SKM-1 (cell line): ENCODE measurements around the gene SPATA6L.

Source experiments
- DNase-seq: peaks from one replicate; lab custom pipeline; 2025; ENCODE audit not compliant: unreplicated experiment; lab: John Stamatoyannopoulos, UW

Gene SPATA6L

GRCh38 chr9:4553951-4554381 lies 112.3 kb downstream of the SPATA6L start:
- DNase-seq = no peak

DNA sequence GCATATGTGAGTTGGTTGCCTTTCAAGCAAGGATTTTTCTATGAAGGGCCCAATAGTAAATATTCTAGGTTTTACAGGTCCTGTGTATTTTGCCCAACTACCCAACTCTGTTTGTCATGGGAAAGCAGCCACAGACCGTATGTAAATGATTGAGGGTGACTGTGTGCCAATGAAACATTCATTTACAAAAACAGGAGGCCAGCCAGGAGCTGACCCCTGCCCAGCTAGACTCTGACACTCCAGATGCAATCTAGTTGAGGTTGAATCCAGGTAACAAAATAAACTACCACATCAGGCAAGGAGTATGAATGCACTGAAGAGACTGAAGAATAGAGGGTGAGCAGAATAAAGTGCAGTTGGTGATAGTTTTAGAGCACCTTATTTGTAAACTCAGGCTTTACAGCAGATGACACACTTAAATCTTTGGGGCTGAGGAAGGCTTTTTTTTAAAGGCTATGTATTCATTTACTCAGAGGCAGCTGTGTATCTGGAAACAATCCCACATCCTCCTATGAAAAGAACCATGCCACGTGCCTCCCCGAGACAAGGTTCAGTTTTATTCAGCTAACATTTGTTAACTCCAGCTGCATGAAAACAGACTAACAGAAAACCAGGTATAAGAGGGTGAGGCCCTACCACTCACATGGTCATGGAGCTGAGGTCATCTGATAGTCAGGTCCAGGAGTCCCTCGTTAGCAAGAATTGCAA lies 115.3 kb downstream of the SPATA6L start:
- DNase-seq = no peak

DNA sequence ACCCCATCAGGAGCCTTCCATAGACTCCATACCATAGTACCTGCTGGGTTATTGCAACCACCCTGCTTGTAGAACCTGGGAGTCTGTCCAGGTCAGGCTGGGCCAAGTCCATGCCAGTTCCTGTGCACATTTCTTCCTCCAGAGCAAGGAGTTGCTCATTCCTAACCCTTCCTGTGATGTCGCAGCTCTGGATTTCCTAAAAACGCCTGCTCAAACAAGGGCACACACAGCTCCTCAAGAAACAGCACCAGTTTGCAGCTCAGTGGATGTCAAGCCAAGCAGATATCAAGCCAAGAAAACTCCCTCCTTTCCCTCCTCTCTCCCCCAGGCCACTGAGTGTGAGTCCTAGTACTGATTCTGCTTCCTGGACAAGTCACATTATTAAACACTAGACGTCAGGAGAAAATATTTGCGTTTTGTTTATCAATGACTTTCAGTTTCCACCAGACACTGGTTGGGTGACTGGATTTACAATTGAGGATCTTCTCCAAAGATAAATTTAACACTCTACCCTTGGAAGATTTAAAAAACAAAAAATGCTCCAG lies 116.5 kb downstream of the SPATA6L start:
- no peak for DNase-seq

- no peak for DNase-seq
Measured at GRCh38 chr9:4548811-4549725, 117.2 kb downstream of the SPATA6L start.
